Testis (tissue), 5 donors: ENCODE results near the gene CHKA. TPM values are rescaled to one million over a fixed set of nuclear protein-coding genes. Genes with fewer than 3 reads are reported as not detected.

Experiments
- DNase-seq: peaks from one replicate; pipeline ENCODE4 v3.0.0-alpha.2; 2019
- H3K27ac ChIP-seq, 2 donors: fragments of 200-600 bp; sonication (generic); one replicate each; pipeline ENCODE4 v1.5.1; 2019
- H3K27me3 ChIP-seq: fragments of 200-600 bp; sonication (generic); one replicate; pipeline ENCODE4 v1.5.1; 2019
- H3K36me3 ChIP-seq: fragments of 200-600 bp; sonication (generic); one replicate; pipeline ENCODE4 v1.5.1; 2017; ENCODE audit warnings: low read depth; ENCODE audit errors: missing control alignments
- H3K4me1 ChIP-seq: fragments of 200-600 bp; sonication (generic); one replicate; pipeline ENCODE4 v1.5.1; 2019
- H3K4me3 ChIP-seq, 2 donors: fragments of 200-600 bp; sonication (generic); one replicate each; pipeline ENCODE4 v1.5.1; 2017 to 2019
- H3K9me3 ChIP-seq: fragments of 200-600 bp; sonication (generic); one replicate; pipeline ENCODE4 v1.5.1; 2017
- CTCF ChIP-seq, 3 experiments: fragments of 450-650 bp in 2 of 3; fragments of 200-600 bp in 1 of 3; sonication (generic) in 1 of 3; IDR thresholded peaks; one replicate each; pipeline ENCODE4 v1.5.1; 2016 to 2019; ENCODE audit warnings: antibody characterized with exemption in 3 of 3, mild to moderate bottlenecking in 2 of 3, moderate library complexity in 1 of 3
- POLR2A ChIP-seq: fragments of 450-650 bp; IDR thresholded peaks from one replicate; pipeline ENCODE4 v1.6.1; 2017; ENCODE audit warnings: antibody characterized with exemption, mild to moderate bottlenecking, moderate library complexity
- WGBS, 2 donors: methylation state at CpG; one replicate each; pipeline ENCODE4 v1.1.5; 2018; 5-methylcytosine and 5-hydroxymethylcytosine counted together
- intact Hi-C: fragments of 100-400 bp; cut with DNase I; formaldehyde crosslinking; loops from one replicate; pipeline ENCODE4 v1.15.1; 2023; ENCODE audit warnings: low total_unique reads
- long read RNA-seq, 2 donors: transcript quantifications; one replicate each; lab custom pipeline, GENCODE V29; 2026
- polyA plus RNA-seq: library from polyadenylated mRNA; stranded (reverse); fragments of 350-450 nt; fragmentation: Illumina TruSeq; extraction: RNeasy Lipid Tissue Mini Kit (QIAGEN cat#74804); gene quantifications from one replicate; pipeline ENCODE4 v1.2.3, GENCODE V29; 2014; ENCODE audit warnings: low read depth, low replicate concordance; ENCODE audit not compliant: insufficient read depth
- total RNA-seq, 2 donors: library from RNA; depleted of rRNA; stranded (reverse); fragments of >200 nt; gene quantifications; one replicate each; pipeline ENCODE4 v1.2.3, GENCODE V29; 2016

CHKA gene
- 100 to 1,000 TPM; 145 to 200 TPM for total RNA-seq
- polyA plus RNA-seq: 180 TPM
- long read RNA-seq, donor 1, transcript CHKA-201 (12 exons, 2,530 nt): major isoform, 6 of 7 reads
- long read RNA-seq, donor 1, partial matches to known transcripts: 0 of 7 reads
- long read RNA-seq, donor 1, other reads (novel, unspliced or antisense): 0 of 7 reads
- long read RNA-seq, donor 2, transcript CHKA-201 (12 exons, 2,530 nt): major isoform, 8 of 9 reads
- long read RNA-seq, donor 2, partial matches to known transcripts: 0 of 9 reads
- long read RNA-seq, donor 2, other reads (novel, unspliced or antisense): 0 of 9 reads

- peaks cover 32% of the 10 kb centered on the region for H3K4me1 ChIP-seq
- WGBS, 2 donors: 0% methylated on average over 5 to 83 of the region's 107 CpGs
- TF ChIP-seq CTCF (IDR thresholded peaks at IDR 0.05): peak in 1 of 3 experiments; percentile 2
- peak; percentile 83 for TF ChIP-seq POLR2A
- H3K4me3 ChIP-seq: peak within 1 kb of the TSS; percentile 71 to 74
- no peaks in the 10 kb centered on the region for H3K27me3 ChIP-seq
- DNase-seq: peak; percentile 96
- H3K9me3 ChIP-seq: no peaks in the 10 kb centered on the region
- intact Hi-C loops: no loop called here
- H3K27ac ChIP-seq: peak within 1 kb of the TSS; percentile 93 to 98
- no peaks in the 10 kb centered on the region for H3K36me3 ChIP-seq
Measured at GRCh38 chr11:68121067-68121899, at the start of gene CHKA. Gene CHKA, minus strand, starts transcription at chr11:68121388. Its CDS starts 211 bp downstream, at chr11:68121177.

- Histone ChIP-seq H3K36me3 (no peaks in the 10 kb centered on the region), H3K9me3 (no peaks in the 10 kb centered on the region), H3K27me3 (no peaks in the 10 kb centered on the region), H3K4me1 (no peaks in the 10 kb centered on the region), H3K27ac (no peak overlapping the region), H3K4me3 (no peak overlapping the region)
- intact Hi-C loops: no loop called here
- TF ChIP-seq CTCF (IDR thresholded peaks at IDR 0.05) (no peak), POLR2A (no peak)
- no peak for DNase-seq
Measured at GRCh38 chr11:68169442-68169841, 48.3 kb upstream of the CHKA start.

- TF ChIP-seq POLR2A (no peak), CTCF (IDR thresholded peaks at IDR 0.05) (no peak)
- Histone ChIP-seq H3K9me3 (no peaks in the 10 kb centered on the region), H3K4me1 (no peaks in the 10 kb centered on the region), H3K4me3 (no peak overlapping the region), H3K27ac (no peak overlapping the region), H3K27me3 (no peaks in the 10 kb centered on the region), H3K36me3 (no peaks in the 10 kb centered on the region)
- DNase-seq: no peak
- 95 to 97% methylated on average over 5 of the region's 5 CpGs for WGBS, 2 donors
- intact Hi-C loops: no loop called here
Measured at GRCh38 chr11:68168694-68169093, 47.5 kb upstream of the CHKA start.

- no peaks in the 10 kb centered on the region for H3K36me3 ChIP-seq
- intact Hi-C loops: no loop called here
- no peaks in the 10 kb centered on the region for H3K27me3 ChIP-seq
- no peak for DNase-seq
- no peaks in the 10 kb centered on the region for H3K4me1 ChIP-seq
- H3K4me3 ChIP-seq: no peak overlapping the region
- no peak for TF ChIP-seq CTCF (IDR thresholded peaks at IDR 0.05)
- TF ChIP-seq POLR2A: no peak
- no peaks in the 10 kb centered on the region for H3K9me3 ChIP-seq
- WGBS, 2 donors: 89 to 94% methylated on average over 6 of the region's 6 CpGs
- H3K27ac ChIP-seq: no peak overlapping the region
Measured at GRCh38 chr11:68167474-68167873, 46.3 kb upstream of the CHKA start.
